ENCODE measurements around the gene SEMA5A. TPM values are rescaled to one million over a fixed set of nuclear protein-coding genes. Genes with fewer than 3 reads are reported as not detected.

SEMA5A gene
- polyA plus RNA-seq, 3 donors = not detected

GRCh38 chr5:9089893-9090292, 456.0 kb downstream of the SEMA5A start:
- no peaks in the 10 kb centered on the region for H3K36me3 ChIP-seq (replicated peaks in 1 of 2; ENCODE audit: control insufficient read depth in 1 of 2, insufficient read depth in 2 of 2, low read length in 2 of 2)
- no peaks in the 10 kb centered on the region for H3K4me1 ChIP-seq (ENCODE audit: control insufficient read depth in 1 of 2, insufficient read depth in 2 of 2, low read length in 2 of 2)
- no peak overlapping the region for H3K4me2 ChIP-seq (replicated peaks; ENCODE audit: extremely low read depth, low read length, poor library complexity, severe bottlenecking)
- peaks cover 2 to 8% (median 4%) of the 10 kb centered on the region in 7 donors for H3K9me3 Mint-ChIP-seq
- H3K27ac ChIP-seq (ENCODE audit: low read depth in 1 of 2, low read length in 2 of 2) = no peak overlapping the region
- H2AFZ ChIP-seq (ENCODE audit: insufficient read depth, low read depth, low read length, poor library complexity, severe bottlenecking) = no peak overlapping the region
- no peaks in the 10 kb centered on the region for H3K27me3 ChIP-seq (ENCODE audit: control insufficient read depth in 2 of 2, insufficient read depth in 2 of 2, low read length in 2 of 2)
- H4K20me1 ChIP-seq (ENCODE audit: insufficient read depth, low read length) = no peaks in the 10 kb centered on the region
- no peak for TF ChIP-seq CTCF (IDR thresholded peaks at IDR 0.05)
- DNase-seq = no peak
- WGBS (ENCODE audit: insufficient coverage) = 71% methylated on average over 1 of the region's 1 CpG
- no peaks in the 10 kb centered on the region for H3K27me3 Mint-ChIP-seq (ENCODE audit: low read depth in 3 of 3)
- H3K4me1 Mint-ChIP-seq = no peaks in the 10 kb centered on the region
- H3K27ac Mint-ChIP-seq = no peak overlapping the region
- H3K36me3 Mint-ChIP-seq = no peaks in the 10 kb centered on the region
- H3K9ac ChIP-seq (ENCODE audit: insufficient read depth, low read length, poor library complexity, severe bottlenecking) = no peak overlapping the region
- intact Hi-C loops (cut with micrococcal nuclease) = no loop called here
- H3K4me3 Mint-ChIP-seq = no peak overlapping the region
- no peaks in the 10 kb centered on the region for H3K9me3 ChIP-seq (replicated peaks in 1 of 2; ENCODE audit: control insufficient read depth in 1 of 2, insufficient read depth in 1 of 2, low read length in 2 of 2)
- H3K79me2 ChIP-seq (ENCODE audit: insufficient read depth, low read length) = no peaks in the 10 kb centered on the region
- no peak overlapping the region for H3K4me3 ChIP-seq (replicated peaks in 1 of 3; ENCODE audit: low read depth in 2 of 3, low read length in 3 of 3)

- Mint-ChIP-seq H3K4me3 (no peak overlapping the region), H3K27me3 (ENCODE audit: low read depth in 3 of 3) (no peaks in the 10 kb centered on the region), H3K36me3 (no peaks in the 10 kb centered on the region), H3K9me3 (peaks cover 2 to 13% (median 5%) of the 10 kb centered on the region in 7 donors), H3K4me1 (no peaks in the 10 kb centered on the region), H3K27ac (no peak overlapping the region)
- no peak overlapping the region for H2AFZ ChIP-seq (ENCODE audit: insufficient read depth, low read depth, low read length, poor library complexity, severe bottlenecking)
- H3K4me1 ChIP-seq (ENCODE audit: control insufficient read depth in 1 of 2, insufficient read depth in 2 of 2, low read length in 2 of 2) = no peaks in the 10 kb centered on the region
- intact Hi-C loops (cut with micrococcal nuclease) = no loop called here
- no peaks in the 10 kb centered on the region for H3K9me3 ChIP-seq (replicated peaks in 1 of 2; ENCODE audit: control insufficient read depth in 1 of 2, insufficient read depth in 1 of 2, low read length in 2 of 2)
- no peak overlapping the region for H3K4me3 ChIP-seq (replicated peaks in 1 of 3; ENCODE audit: low read depth in 2 of 3, low read length in 3 of 3)
- H3K36me3 ChIP-seq (replicated peaks in 1 of 2; ENCODE audit: control insufficient read depth in 1 of 2, insufficient read depth in 2 of 2, low read length in 2 of 2) = no peaks in the 10 kb centered on the region
- no peaks in the 10 kb centered on the region for H4K20me1 ChIP-seq (ENCODE audit: insufficient read depth, low read length)
- no peaks in the 10 kb centered on the region for H3K79me2 ChIP-seq (ENCODE audit: insufficient read depth, low read length)
- H3K27me3 ChIP-seq (ENCODE audit: control insufficient read depth in 2 of 2, insufficient read depth in 2 of 2, low read length in 2 of 2) = no peaks in the 10 kb centered on the region
- TF ChIP-seq CTCF (IDR thresholded peaks at IDR 0.05) = no peak
- WGBS (ENCODE audit: insufficient coverage) = no CpG with 5 or more reads among the region's 1 CpG
- H3K4me2 ChIP-seq (replicated peaks; ENCODE audit: extremely low read depth, low read length, poor library complexity, severe bottlenecking) = no peak overlapping the region
- H3K27ac ChIP-seq (ENCODE audit: low read depth in 1 of 2, low read length in 2 of 2) = no peak overlapping the region
- H3K9ac ChIP-seq (ENCODE audit: insufficient read depth, low read length, poor library complexity, severe bottlenecking) = no peak overlapping the region
- no peak for DNase-seq
These were observed 462.9 kb downstream of the SEMA5A start for GRCh38 chr5:9082996-9083395.
